Testis (tissue), 2 donors: ENCODE data around the gene SCGB3A2.

Experiments used
- CTCF ChIP-seq, 3 experiments: fragments of 450-650 bp in 2 of 3; fragments of 200-600 bp in 1 of 3; sonication (generic) in 1 of 3; IDR thresholded peaks; one replicate each; pipeline ENCODE4 v1.5.1; 2016 to 2019; ENCODE audit warnings: antibody characterized with exemption in 3 of 3, mild to moderate bottlenecking in 2 of 3, moderate library complexity in 1 of 3
- POLR2A ChIP-seq: fragments of 450-650 bp; IDR thresholded peaks from one replicate; pipeline ENCODE4 v1.6.1; 2017; ENCODE audit warnings: antibody characterized with exemption, mild to moderate bottlenecking, moderate library complexity

- no peak for TF ChIP-seq CTCF (IDR thresholded peaks at IDR 0.05)
- TF ChIP-seq POLR2A = no peak
Measured at GRCh38 chr5:147854331-147854730, 24.2 kb upstream of the SCGB3A2 start.
